GM12878 (cell line): ENCODE results near the gene MYH9.

Source experiments
- CEBPB ChIP-seq, 2 experiments: fragments of 150-350 bp in 1 of 2; IDR thresholded peaks; 2 replicates each; pipeline ENCODE4 v1.6.1; 2012 to 2014; ENCODE audit warnings: low read depth in 2 of 2, low read length in 2 of 2, borderline replicate concordance in 1 of 2, inconsistent platforms in 1 of 2
- CTCF ChIP-seq, 3 experiments: IDR thresholded peaks in 2 of 3; conservative IDR thresholded peaks in 1 of 3; 2 replicates each; pipeline ENCODE4 v1.5.1; 2011; ENCODE audit warnings: low read depth in 3 of 3, low read length in 3 of 3, mild to moderate bottlenecking in 3 of 3, control low read depth in 2 of 3, moderate library complexity in 2 of 3, inconsistent platforms in 1 of 3, mixed read lengths in 1 of 3; ENCODE audit not compliant: control insufficient read depth in 2 of 3, insufficient read depth in 1 of 3; ENCODE audit errors: extremely low read depth in 1 of 3
- EP300 ChIP-seq, 2 experiments: fragments of 150-350 bp in 1 of 2; IDR thresholded peaks; 2 replicates each; pipeline ENCODE4 v1.6.1; 2011 to 2012; ENCODE audit warnings: low read depth in 2 of 2, low read length in 2 of 2, borderline replicate concordance in 1 of 2, improper control_type of control experiment in 1 of 2, inconsistent platforms in 1 of 2; ENCODE audit not compliant: control insufficient read depth in 1 of 2
- FOS ChIP-seq: IDR thresholded peaks from 3 replicates; pipeline ENCODE4 v1.6.1; 2011; ENCODE audit warnings: borderline replicate concordance; ENCODE audit not compliant: insufficient read length; ENCODE audit errors: extremely low read depth
- YY1 ChIP-seq: IDR thresholded peaks from 2 replicates; pipeline ENCODE4 v1.6.1; 2011; ENCODE audit warnings: low read depth, mild to moderate bottlenecking, low read length

- no peak for TF ChIP-seq CTCF (IDR thresholded peaks at IDR 0.05 in 2 of 3, conservative IDR thresholded peaks at IDR 0.05 in 1 of 3; ENCODE audit: control insufficient read depth in 2 of 3, extremely low read depth in 1 of 3, insufficient read depth in 1 of 3, low read depth in 3 of 3, low read length in 3 of 3)
- TF ChIP-seq FOS: no peak
- TF ChIP-seq YY1: no peak
- no peak for TF ChIP-seq EP300 (IDR thresholded peaks at IDR 0.05; ENCODE audit: borderline replicate concordance in 1 of 2, control insufficient read depth in 1 of 2, low read depth in 2 of 2, low read length in 2 of 2)
- no peak for TF ChIP-seq CEBPB (IDR thresholded peaks at IDR 0.05; ENCODE audit: borderline replicate concordance in 1 of 2, low read depth in 2 of 2, low read length in 2 of 2)
Observed at GRCh38 chr22:36371920-36372319, 15.8 kb downstream of the MYH9 start.
